ENCODE measurements around the gene DOP1B. TPM values are rescaled to one million over a fixed set of nuclear protein-coding genes. Genes with fewer than 3 reads are reported as not detected.
A peak's percentile ranks its signal among the peaks of the same experiment; 100 is the strongest.

DOP1B gene
- total and polyA plus RNA-seq, 11 donors, result 5.1 to 26.5 (median 14.7) TPM

DNA sequence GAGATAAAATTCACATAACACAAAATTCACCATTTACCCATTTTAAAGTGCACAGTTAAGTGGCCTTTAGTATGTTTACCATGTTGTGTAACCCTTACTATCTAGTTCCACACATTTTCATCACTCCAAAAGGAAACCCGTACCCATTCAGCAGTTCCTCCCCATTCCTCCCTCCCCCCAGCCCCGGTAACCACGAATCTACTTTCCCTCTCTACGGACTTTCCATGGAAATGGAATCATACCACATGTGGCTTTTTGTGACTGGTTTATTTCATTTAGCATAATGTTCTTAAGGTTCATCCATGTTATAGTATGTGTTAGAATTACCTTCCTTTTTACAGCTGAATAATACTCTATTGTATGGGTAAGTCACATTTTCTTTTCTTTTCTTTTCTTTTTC is 10.9 kb downstream of the DOP1B start:
- no peak overlapping the region for H3K4me3 ChIP-seq
- no peak for TF ChIP-seq POLR2A (IDR thresholded peaks at IDR 0.05)
- TF ChIP-seq, protein P1, sequence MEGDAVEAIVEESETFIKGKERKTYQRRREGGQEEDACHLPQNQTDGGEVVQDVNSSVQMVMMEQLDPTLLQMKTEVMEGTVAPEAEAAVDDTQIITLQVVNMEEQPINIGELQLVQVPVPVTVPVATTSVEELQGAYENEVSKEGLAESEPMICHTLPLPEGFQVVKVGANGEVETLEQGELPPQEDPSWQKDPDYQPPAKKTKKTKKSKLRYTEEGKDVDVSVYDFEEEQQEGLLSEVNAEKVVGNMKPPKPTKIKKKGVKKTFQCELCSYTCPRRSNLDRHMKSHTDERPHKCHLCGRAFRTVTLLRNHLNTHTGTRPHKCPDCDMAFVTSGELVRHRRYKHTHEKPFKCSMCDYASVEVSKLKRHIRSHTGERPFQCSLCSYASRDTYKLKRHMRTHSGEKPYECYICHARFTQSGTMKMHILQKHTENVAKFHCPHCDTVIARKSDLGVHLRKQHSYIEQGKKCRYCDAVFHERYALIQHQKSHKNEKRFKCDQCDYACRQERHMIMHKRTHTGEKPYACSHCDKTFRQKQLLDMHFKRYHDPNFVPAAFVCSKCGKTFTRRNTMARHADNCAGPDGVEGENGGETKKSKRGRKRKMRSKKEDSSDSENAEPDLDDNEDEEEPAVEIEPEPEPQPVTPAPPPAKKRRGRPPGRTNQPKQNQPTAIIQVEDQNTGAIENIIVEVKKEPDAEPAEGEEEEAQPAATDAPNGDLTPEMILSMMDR (IDR thresholded peaks at IDR 0.05), result no peak
- no peaks in the 10 kb centered on the region for H3K27me3 ChIP-seq
- DNase-seq, result no peak
- no peak overlapping the region for H3K27ac ChIP-seq
- no peak for ATAC-seq
- peaks cover 0 to 43% (median 20%) of the 10 kb centered on the region in 12 donors for H3K4me1 ChIP-seq
- H3K36me3 ChIP-seq, result peaks cover 0 to 44% (median 21%) of the 10 kb centered on the region in 9 donors
- 92 to 97% (median 93%) methylated on average over 4 of the region's 4 CpGs for WGBS, 4 donors
- intact Hi-C loops (cut with DNase I), result no loop called here
- no peaks in the 10 kb centered on the region for H3K9me3 ChIP-seq

- Histone ChIP-seq H3K36me3 (peaks cover 0 to 44% (median 21%) of the 10 kb centered on the region in 9 donors), H3K4me1 (peaks cover 0 to 52% (median 12%) of the 10 kb centered on the region in 12 donors), H3K27ac (peak overlapping the region in 1 of 12 donors; percentile 33), H3K27me3 (no peaks in the 10 kb centered on the region), H3K4me3 (no peak overlapping the region), H3K9me3 (no peaks in the 10 kb centered on the region)
- 82 to 93% (median 91%) methylated on average over 19 of the region's 19 CpGs for WGBS, 4 donors
- intact Hi-C loops (cut with DNase I), result no loop called here
- no peak for TF ChIP-seq POLR2A (IDR thresholded peaks at IDR 0.05)
- TF ChIP-seq, protein P1 (IDR thresholded peaks at IDR 0.05), result no peak
- DNase-seq (peak in 3 of 5 donors; percentile 33 to 48 (median 37)), ATAC-seq (no peak)
Observed at GRCh38 chr21:36169470-36170128, 13.0 kb downstream of the DOP1B start.

- H3K36me3 ChIP-seq, result peaks cover 0 to 35% (median 21%) of the 10 kb centered on the region in 9 donors
- no peaks in the 10 kb centered on the region for H3K27me3 ChIP-seq
- DNase-seq, result no peak
- TF ChIP-seq POLR2A (IDR thresholded peaks at IDR 0.05), result no peak
- TF ChIP-seq, protein P1 (IDR thresholded peaks at IDR 0.05), result no peak
- peak overlapping the region in 7 of 12 donors; percentile 18 to 81 (median 74) for H3K27ac ChIP-seq
- no peak for ATAC-seq
- H3K4me1 ChIP-seq, result peaks cover 0 to 52% (median 12%) of the 10 kb centered on the region in 12 donors
- intact Hi-C loops (cut with DNase I), result no loop called here
- no peaks in the 10 kb centered on the region for H3K9me3 ChIP-seq
- H3K4me3 ChIP-seq, result no peak overlapping the region
- WGBS, 4 donors, result 94 to 98% (median 97%) methylated on average over 5 to 6 of the region's 6 CpGs
Observed at GRCh38 chr21:36170823-36171222, 14.2 kb downstream of the DOP1B start.

- TF ChIP-seq, protein P1 (IDR thresholded peaks at IDR 0.05), result no peak
- H3K36me3 ChIP-seq, result peaks cover 0 to 30% (median 21%) of the 10 kb centered on the region in 9 donors
- H3K4me3 ChIP-seq, result no peak overlapping the region
- no peaks in the 10 kb centered on the region for H3K9me3 ChIP-seq
- DNase-seq (no peak), ATAC-seq (peak; percentile 3 to 25 (median 5))
- 68 to 79% (median 75%) methylated on average over 5 of the region's 5 CpGs for WGBS, 4 donors
- H3K27me3 ChIP-seq, result no peaks in the 10 kb centered on the region
- H3K4me1 ChIP-seq, result peaks cover 0 to 52% (median 12%) of the 10 kb centered on the region in 12 donors
- peak overlapping the region in 10 of 12 donors; percentile 18 to 81 (median 66) for H3K27ac ChIP-seq
- intact Hi-C loops (cut with DNase I), result no loop called here
Observed at GRCh38 chr21:36171336-36171735, 14.7 kb downstream of the DOP1B start.

Measured in heart left ventricle (tissue), 16 donors.